HCT116 (cell line): ENCODE measurements around the gene LKAAEAR1. TPM values are rescaled to one million over a fixed set of nuclear protein-coding genes. Genes with fewer than 3 reads are reported as not detected.

Source experiments
- ATAC-seq: fragments of 200-7000 bp; cut with Tn5 transposase; 2 replicates; pipeline ENCODE4 v1.9.1; 2020; ENCODE audit warnings: mild to moderate bottlenecking, moderate library complexity
- BruUV-seq: library from RNA; stranded (reverse); fragments of 400-500 nt; replicated peaks from 2 replicates; lab custom pipeline; 2021; lab: Mats Ljungman, UMichigan
- CTCF ChIA-PET: fragments of 300-600 bp; sonication (Branson Sonifier 250); formaldehyde crosslinking; loops from one replicate; lab custom pipeline; 2021; ENCODE audit warnings: antibody characterized with exemption; lab: Charles Lee
- POLR2A ChIA-PET: fragments of 300-600, 350-600 bp; sonication (Branson Sonifier 250); formaldehyde crosslinking; loops from one replicate; lab custom pipeline; 2021; ENCODE audit warnings: antibody characterized with exemption; lab: Charles Lee
- RAD21 ChIA-PET, 2 experiments: fragments of 300-600 bp; sonication (Branson Sonifier 250); formaldehyde crosslinking; loops; one replicate each; lab custom pipeline; 2023; ENCODE audit warnings: low total read pairs in 2 of 2; ENCODE audit not compliant: uncharacterized antibody in 2 of 2, unreplicated experiment in 2 of 2, low non-redundant PET in 1 of 2; lab: Charles Lee
- DNase-seq: peaks from one replicate; pipeline ENCODE4 v3.0.0-alpha.2; 2010; ENCODE audit warnings: low read depth, low spot score
- H2AFZ ChIP-seq: fragments of 200-600 bp; shearing (Covaris generic), sonication (generic); 2 replicates; pipeline ENCODE4 v1.6.1; 2017; ENCODE audit warnings: low read depth, mixed run types, mixed read lengths, antibody characterized with exemption, low read length; ENCODE audit not compliant: poor library complexity, severe bottlenecking
- H3K27ac ChIP-seq: 2 replicates; pipeline ENCODE4 v1.5.1; 2012; ENCODE audit warnings: low read depth, low read length
- H3K27me3 ChIP-seq: fragments of 200-600 bp; sonication (generic); 2 replicates; pipeline ENCODE4 v1.6.1; 2016; ENCODE audit warnings: mixed run types, low read length, mixed read lengths; ENCODE audit not compliant: insufficient read depth
- H3K36me3 ChIP-seq, 2 experiments: fragments of 200-500 bp in 1 of 2; fragments of 200-600 bp in 1 of 2; sonication (Bioruptor generic) in 1 of 2; sonication (generic) in 1 of 2; 2 replicates each; pipeline versions ENCODE4 v1.5.1 to v1.6.1; 2014 to 2016; ENCODE audit warnings: low read length in 2 of 2, inconsistent platforms in 1 of 2, mixed read lengths in 1 of 2, mixed run types in 1 of 2; ENCODE audit not compliant: insufficient read depth in 2 of 2, control insufficient read depth in 1 of 2
- H3K4me1 ChIP-seq, 2 experiments: fragments of 200-600 bp in 1 of 2; sonication (generic) in 1 of 2; 2 replicates each; pipeline versions ENCODE4 v1.5.1 to v1.6.1; 2012 to 2017; ENCODE audit warnings: low read length in 2 of 2, inconsistent platforms in 1 of 2, mild to moderate bottlenecking in 1 of 2, mixed read lengths in 1 of 2, mixed run types in 1 of 2, moderate library complexity in 1 of 2; ENCODE audit not compliant: insufficient read depth in 2 of 2, control insufficient read depth in 1 of 2
- H3K4me2 ChIP-seq: fragments of 200-600 bp; sonication (generic); 2 replicates; pipeline ENCODE4 v1.6.1; 2017; ENCODE audit warnings: mixed run types, low read length, mixed read lengths
- H3K4me3 ChIP-seq, 2 experiments: fragments of 200-600 bp in 1 of 2; sonication (generic) in 1 of 2; replicated peaks in 1 of 2; 2 replicates each; pipeline ENCODE4 v1.5.1; 2011 to 2016; ENCODE audit warnings: low read length in 2 of 2, control low read depth in 1 of 2, low read depth in 1 of 2, mild to moderate bottlenecking in 1 of 2, mixed read lengths in 1 of 2, mixed run types in 1 of 2
- H3K79me2 ChIP-seq: fragments of 200-600 bp; sonication (generic); 2 replicates; pipeline ENCODE4 v1.6.1; 2017; ENCODE audit warnings: mild to moderate bottlenecking, mixed run types, low read length, moderate library complexity, mixed read lengths; ENCODE audit not compliant: insufficient read depth
- H3K9ac ChIP-seq: fragments of 200-600 bp; sonication (generic); 2 replicates; pipeline ENCODE4 v1.6.1; 2016; ENCODE audit warnings: low read length, mixed read lengths
- H3K9me2 ChIP-seq: fragments of 200-600 bp; sonication (generic), shearing (Covaris generic); 2 replicates; pipeline ENCODE4 v1.6.1; 2017; ENCODE audit warnings: mixed run types, mild to moderate bottlenecking, moderate library complexity; ENCODE audit not compliant: insufficient read depth
- H3K9me3 ChIP-seq, 2 experiments: fragments of 200-500 bp in 1 of 2; fragments of 200-600 bp in 1 of 2; sonication (Bioruptor generic) in 1 of 2; sonication (generic) in 1 of 2; 2 replicates each; pipeline ENCODE4 v1.6.1; 2014 to 2017; ENCODE audit warnings: low read length in 2 of 2, mixed read lengths in 2 of 2, inconsistent platforms in 1 of 2, low read depth in 1 of 2, mild to moderate bottlenecking in 1 of 2, mixed run types in 1 of 2, moderate library complexity in 1 of 2; ENCODE audit not compliant: control insufficient read depth in 1 of 2, insufficient read depth in 1 of 2
- H4K20me1 ChIP-seq: fragments of 200-600 bp; sonication (generic), shearing (Covaris generic); 2 replicates; pipeline ENCODE4 v1.6.1; 2017; ENCODE audit warnings: mixed run types, mild to moderate bottlenecking, moderate library complexity; ENCODE audit not compliant: insufficient read depth
- ATF3 ChIP-seq: IDR thresholded peaks from 2 replicates; pipeline ENCODE4 v1.6.1; 2012
- CBX3 ChIP-seq: IDR thresholded peaks from 2 replicates; pipeline ENCODE4 v1.6.1; 2012; ENCODE audit warnings: low read depth
- ELF1 ChIP-seq: IDR thresholded peaks from 2 replicates; pipeline ENCODE4 v1.6.1; 2012; ENCODE audit warnings: low read depth, borderline replicate concordance
- EZH2 ChIP-seq: fragments of 200-600 bp; sonication (generic); IDR thresholded peaks from 2 replicates; pipeline ENCODE4 v1.6.1; 2017; ENCODE audit warnings: antibody characterized with exemption, mixed run types
- SIN3A ChIP-seq: IDR thresholded peaks from 2 replicates; pipeline ENCODE4 v1.6.1; 2012; ENCODE audit warnings: low read depth
- SP1 ChIP-seq: IDR thresholded peaks from 2 replicates; pipeline ENCODE4 v1.6.1; 2012; ENCODE audit warnings: low read depth
- ZNF274 ChIP-seq: fragments of 200-500 bp; sonication (Bioruptor generic); IDR thresholded peaks from 2 replicates; pipeline ENCODE4 v1.6.1; 2014; ENCODE audit warnings: mild to moderate bottlenecking, low read depth, low read length, inconsistent platforms
- intact Hi-C: fragments of 100-400 bp; cut with micrococcal nuclease; formaldehyde crosslinking; loops from 2 replicates; pipeline ENCODE4 v1.10.0; 2022
- total RNA-seq: library from RNA; stranded (reverse); gene quantifications from one replicate; pipeline ENCODE4 v1.2.1, GENCODE V29; 2021; ENCODE audit not compliant: unreplicated experiment

LKAAEAR1 gene
- total RNA-seq, 1 experiment from 2014 or later, result not detected

GRCh38 chr20:64035933-64036345 is 48.3 kb downstream of the LKAAEAR1 start, which contains the start of gene C20orf204:
C20orf204 (plus strand) TSS chr20:64036182; CDS start chr20:64036324, 142 bp downstream.
- Histone ChIP-seq H3K4me1 (peaks cover 3 to 21% of the 10 kb centered on the region in 2 experiments), H2AFZ (no peak within 1 kb of the TSS), H3K9ac (no peak within 1 kb of the TSS), H3K9me3 (no peaks in the 10 kb centered on the region), H3K27ac (no peak within 1 kb of the TSS), H4K20me1 (no peaks in the 10 kb centered on the region), H3K4me2 (no peak within 1 kb of the TSS), H3K4me3 (no peak within 1 kb of the TSS), H3K36me3 (peaks cover 0 to under 1% of the 10 kb centered on the region in 2 experiments; a peak in 1 of 4 replicates), H3K27me3 (no peaks in the 10 kb centered on the region), H3K9me2 (no peaks in the 10 kb centered on the region), H3K79me2 (no peaks in the 10 kb centered on the region)
- POLR2A ChIA-PET, result no interaction called here
- TF ChIP-seq ELF1, result no peak
- ATAC-seq, result no peak
- RAD21 ChIA-PET, result no interaction called here
- CTCF ChIA-PET, result no interaction called here
- intact Hi-C loops, result no loop called here
- BruUV-seq, result no TSS peak
- DNase-seq, result no peak

- Histone ChIP-seq H3K9ac (no peak overlapping the region), H3K27me3 (no peaks in the 10 kb centered on the region), H4K20me1 (no peaks in the 10 kb centered on the region), H3K4me2 (no peak overlapping the region), H3K4me3 (no peak overlapping the region), H3K79me2 (no peaks in the 10 kb centered on the region), H3K27ac (no peak overlapping the region), H3K36me3 (peaks cover 0 to 3% of the 10 kb centered on the region in 2 experiments; a peak in 1 of 4 replicates), H3K4me1 (peaks cover 3 to 21% of the 10 kb centered on the region in 2 experiments), H3K9me3 (no peaks in the 10 kb centered on the region), H3K9me2 (no peaks in the 10 kb centered on the region), H2AFZ (no peak overlapping the region)
- ChIA-PET RAD21 (no interaction called here), CTCF (no interaction called here), POLR2A (no interaction called here)
- no TSS peak for BruUV-seq
- intact Hi-C loops, result no loop called here
- DNase-seq (no peak), ATAC-seq (no peak)
- TF ChIP-seq SIN3A (no peak), EZH2 (no peak), ELF1 (no peak), CBX3 (no peak), SP1 (no peak), ATF3 (no peak), ZNF274 (no peak)
These were observed 48.9 kb downstream of the LKAAEAR1 start for GRCh38 chr20:64035066-64035932.
